ENCODE data around the gene COQ8B. TPM values are rescaled to one million over a fixed set of nuclear protein-coding genes. Genes with fewer than 3 reads are reported as not detected.

The COQ8B gene
- total and polyA plus RNA-seq, 2 of the 4 experiments (the other 2 are of a cell fraction): 14.9 to 23.2 TPM

- intact Hi-C loops (cut with micrococcal nuclease): loop anchor here (1.0 kb wide), 1 partner anchor 38 kb away; no protein-coding TSS in a partner anchor
- H3K9me1 ChIP-seq (ENCODE audit: insufficient read depth, low read length): peaks cover 11% of the 10 kb centered on the region; the same call in 1 of the 2 replicates
- TF ChIP-seq RFX5 (IDR thresholded peaks at IDR 0.05; ENCODE audit: low read depth, low read length) (no peak), NFE2L2 (IDR thresholded peaks at IDR 0.05; ENCODE audit: low read depth, low read length) (no peak), CTCF (conservative IDR thresholded peaks at IDR 0.05; ENCODE audit: low read depth, low read length) (no peak), MAZ (IDR thresholded peaks at IDR 0.05; ENCODE audit: borderline replicate concordance, low read depth, low read length) (no peak), RAD21 (IDR thresholded peaks at IDR 0.05; ENCODE audit: low read length) (no peak), CHD1 (IDR thresholded peaks at IDR 0.05; ENCODE audit: low read depth, low read length) (no peak), ELK1 (IDR thresholded peaks at IDR 0.05; ENCODE audit: borderline replicate concordance, low read depth, low read length) (no peak)
- H4K8ac ChIP-seq (ENCODE audit: low read depth in 2 of 2, low read length in 2 of 2): no peak overlapping the region
- no peak overlapping the region for H2BK120ac ChIP-seq (ENCODE audit: low read depth, low read length)
- H3K23ac ChIP-seq (ENCODE audit: low read depth, low read length): no peak overlapping the region
- H3K9ac ChIP-seq (ENCODE audit: low read depth, low read length): no peak overlapping the region
- H2AK9ac ChIP-seq (replicated peaks; ENCODE audit: low read depth, low read length, poor library complexity): no peak overlapping the region
- no peak overlapping the region for H4K5ac ChIP-seq (ENCODE audit: low read depth, low read length)
- H3K4me2 ChIP-seq (ENCODE audit: low read depth, low read length): no peak overlapping the region
- no peak overlapping the region for H3K27ac ChIP-seq (ENCODE audit: insufficient read depth, low read length)
- no peak overlapping the region for H2BK5ac ChIP-seq (ENCODE audit: low read depth, low read length, poor library complexity, severe bottlenecking)
- no peak overlapping the region for H2BK15ac ChIP-seq (ENCODE audit: low read depth, low read length)
- no peak overlapping the region for H3K4me3 ChIP-seq (ENCODE audit: insufficient read depth, low read depth, low read length)
- BruUV-seq (replicated peaks): no TSS peak
- no peak overlapping the region for H3K14ac ChIP-seq (replicated peaks; ENCODE audit: low read depth, low read length)
- H2AK5ac ChIP-seq (ENCODE audit: low read depth, low read length): no peak overlapping the region
- no peak overlapping the region for H2BK20ac ChIP-seq (ENCODE audit: low read depth, low read length)
- no peak for DNase-seq
- H3K4me1 ChIP-seq (ENCODE audit: control insufficient read depth, insufficient read depth, low read length): no peaks in the 10 kb centered on the region
- no peak overlapping the region for H3K56ac ChIP-seq (ENCODE audit: extremely low read depth, insufficient read depth, low read length)
- no peak overlapping the region for H4K91ac ChIP-seq (ENCODE audit: insufficient read depth, low read depth, low read length)
- 0 out of 4 replicates have a peak, but pooled peaks cover 0 to 4% of the 10 kb centered on the region in 2 experiments for H3K79me1 ChIP-seq (ENCODE audit: low read depth in 1 of 2, low read length in 2 of 2)
- peaks cover 63% of the 10 kb centered on the region for H3K36me3 ChIP-seq (ENCODE audit: control insufficient read depth, insufficient read depth, low read length)
- no peaks in the 10 kb centered on the region for H3K27me3 ChIP-seq (ENCODE audit: control insufficient read depth, insufficient read depth, low read length)
- H3K9me3 ChIP-seq (ENCODE audit: control insufficient read depth, insufficient read depth, low read length): no peaks in the 10 kb centered on the region
- no peak overlapping the region for H3K4ac ChIP-seq (ENCODE audit: low read depth, low read length)
- no peak for ATAC-seq (ENCODE audit: low read depth)
- WGBS, 2 experiments (ENCODE audit: extremely low coverage in 2 of 2, insufficient read length in 1 of 2): 90% methylated on average over 2 of the region's 6 CpGs; no CpG with 5 or more reads in 1 of the 2 experiments
- in situ Hi-C loops (cut with MboI; ENCODE audit: low sequenced_read_pairs): no loop called here
- H3K18ac ChIP-seq (ENCODE audit: low read depth, low read length): no peak overlapping the region
- no peaks in the 10 kb centered on the region for H4K20me1 ChIP-seq (ENCODE audit: insufficient read depth, low read length)
- POLR2A ChIA-PET (ENCODE audit: unreplicated experiment): no interaction called here
- dilution Hi-C loops (cut with HindIII; ENCODE audit: low sequenced_read_pairs, unreplicated experiment): no loop called here
- no peak overlapping the region for H2AFZ ChIP-seq (replicated peaks; ENCODE audit: low read length, poor library complexity)
- CTCF ChIA-PET: interaction anchor here (0.6 to 1.2 kb wide), 4 partner anchors 38 to 502 kb away, joined by 3 to 5 read pairs (median 4); no protein-coding TSS in a partner anchor
Measured at GRCh38 chr19:40701758-40702157, 14.9 kb downstream of the COQ8B start.

Measured in IMR-90 (cell line).